GM23338 (cell line): ENCODE data around the gene CLDN3. TPM values are rescaled to one million over a fixed set of nuclear protein-coding genes. Genes with fewer than 3 reads are reported as not detected.

ENCODE experiments used
- ATAC-seq: fragments of 200-7000 bp; cut with Tn5 transposase; 3 replicates; pipeline ENCODE4 v1.9.1; 2020
- DNase-seq: peaks from one replicate; pipeline ENCODE4 v3.0.0-alpha.2; 2015; ENCODE audit warnings: low spot score
- H2AFZ ChIP-seq: fragments of 200-600 bp; sonication (generic); 2 replicates; pipeline ENCODE4 v1.8.0; 2016; ENCODE audit warnings: antibody characterized with exemption, mild to moderate bottlenecking, moderate library complexity
- H3F3A ChIP-seq: fragments of 200-600 bp; sonication (generic); replicated peaks from 2 replicates; pipeline ENCODE4 v1.8.0; 2017; ENCODE audit warnings: antibody characterized with exemption, mixed run types, low read depth
- H3K27ac ChIP-seq: fragments of 200-600 bp; sonication (generic); 2 replicates; pipeline ENCODE4 v1.6.1; 2016; ENCODE audit warnings: low read depth
- H3K27me3 ChIP-seq: fragments of 200-600 bp; sonication (generic); 2 replicates; pipeline ENCODE4 v1.8.0; 2016; ENCODE audit warnings: mild to moderate bottlenecking, mixed run types, moderate library complexity; ENCODE audit not compliant: insufficient read depth
- H3K36me3 ChIP-seq: fragments of 200-600 bp; sonication (generic); 2 replicates; pipeline ENCODE4 v1.8.0; 2016; ENCODE audit warnings: mild to moderate bottlenecking; ENCODE audit not compliant: insufficient read depth
- H3K4me1 ChIP-seq: fragments of 200-600 bp; sonication (generic); 2 replicates; pipeline ENCODE4 v1.8.0; 2016; ENCODE audit warnings: mild to moderate bottlenecking, moderate library complexity; ENCODE audit not compliant: insufficient read depth
- H3K4me2 ChIP-seq: fragments of 200-600 bp; sonication (generic); 2 replicates; pipeline ENCODE4 v1.7.1; 2017; ENCODE audit warnings: mixed run types
- H3K4me3 ChIP-seq: fragments of 200-600 bp; sonication (generic); 2 replicates; pipeline ENCODE4 v1.6.1; 2016; ENCODE audit warnings: mixed run types
- H3K79me2 ChIP-seq: fragments of 200-600 bp; sonication (generic); replicated peaks from 2 replicates; pipeline ENCODE4 v1.8.0; 2017; ENCODE audit warnings: mild to moderate bottlenecking; ENCODE audit not compliant: insufficient read depth
- H3K9me2 ChIP-seq: fragments of 200-600 bp; sonication (generic); 2 replicates; pipeline ENCODE4 v1.8.0; 2017; ENCODE audit not compliant: insufficient read depth
- H4K20me1 ChIP-seq: fragments of 200-600 bp; sonication (generic); replicated peaks from 2 replicates; pipeline ENCODE4 v1.8.0; 2017; ENCODE audit warnings: mild to moderate bottlenecking; ENCODE audit not compliant: insufficient read depth
- H3K27ac Mint-ChIP-seq: 2 replicates; pipeline ENCODE4 v1.8.0; 2020; ENCODE audit warnings: inconsistent platforms, mild to moderate bottlenecking, moderate library complexity, mixed read lengths
- H3K27me3 Mint-ChIP-seq: 3 replicates; pipeline ENCODE4 v1.8.0; 2022; ENCODE audit warnings: low read depth, mild to moderate bottlenecking, moderate library complexity, mixed read lengths, inconsistent platforms; ENCODE audit not compliant: insufficient read depth, poor library complexity
- H3K36me3 Mint-ChIP-seq: 3 replicates; pipeline ENCODE4 v1.8.0; 2021; ENCODE audit warnings: low read depth, mild to moderate bottlenecking, inconsistent platforms, moderate library complexity, mixed read lengths
- H3K4me1 Mint-ChIP-seq: 3 replicates; pipeline ENCODE4 v1.8.0; 2020; ENCODE audit warnings: mild to moderate bottlenecking, inconsistent platforms, mixed read lengths
- H3K4me3 Mint-ChIP-seq: 3 replicates; pipeline ENCODE4 v1.8.0; 2021; ENCODE audit warnings: moderate library complexity, mild to moderate bottlenecking, inconsistent platforms, mixed read lengths
- H3K9me3 Mint-ChIP-seq: 3 replicates; pipeline ENCODE4 v1.8.0; 2020; ENCODE audit warnings: moderate library complexity, mild to moderate bottlenecking, inconsistent platforms, mixed read lengths
- CREB1 ChIP-seq: fragments of 250-450 bp; sonication (Bioruptor Pico); IDR thresholded peaks from 2 replicates; pipeline ENCODE4 v1.5.0; 2020; ENCODE audit warnings: low read depth, mild to moderate bottlenecking, moderate library complexity
- EZH2 ChIP-seq: fragments of 200-600 bp; sonication (generic); IDR thresholded peaks from one replicate; pipeline ENCODE4 v1.8.0; 2017; ENCODE audit warnings: antibody characterized with exemption, mild to moderate bottlenecking, low read depth; ENCODE audit not compliant: unreplicated experiment
- EZH2phosphoT487 ChIP-seq: fragments of 200-600 bp; sonication (generic); IDR thresholded peaks from one replicate; pipeline ENCODE4 v1.8.1; 2018; ENCODE audit warnings: antibody characterized with exemption; ENCODE audit not compliant: unreplicated experiment
- JUNB ChIP-seq: IDR thresholded peaks from one replicate; pipeline ENCODE4 v1.6.1; 2016; ENCODE audit warnings: antibody characterized with exemption; ENCODE audit not compliant: unreplicated experiment
- NANOG ChIP-seq: IDR thresholded peaks from 2 replicates; pipeline ENCODE4 v1.6.1; 2016; ENCODE audit warnings: antibody characterized with exemption, borderline replicate concordance
- STAT1 ChIP-seq: IDR thresholded peaks from one replicate; pipeline ENCODE4 v1.6.1; 2016; ENCODE audit warnings: antibody characterized with exemption; ENCODE audit not compliant: unreplicated experiment
- ZNF331 ChIP-seq: fragments of 250-450 bp; sonication (Bioruptor Pico); IDR thresholded peaks from 2 replicates; pipeline ENCODE4 v1.5.0; 2020; ENCODE audit warnings: low read depth, mild to moderate bottlenecking, moderate library complexity
- polyA plus RNA-seq: library from polyadenylated mRNA; unstranded; fragments of >200 nt; fragmentation: Nextera tagmentation; extraction: Ambion mirVana; gene quantifications from 2 replicates; pipeline ENCODE4 v1.2.1, GENCODE V29; 2016
- total RNA-seq: library from RNA; depleted of rRNA; stranded (reverse); fragments of >200 nt; shearing (Covaris generic); gene quantifications from 2 replicates; pipeline ENCODE4 v1.2.3, GENCODE V29; 2014
- TF ChIP-seq, protein P1 (sequence below): IDR thresholded peaks from 2 replicates; pipeline ENCODE4 v1.6.1; 2016; ENCODE audit warnings: antibody characterized with exemption
- TF ChIP-seq, protein P2 (sequence below), 2 experiments: fragments of 200-600 bp in 1 of 2; sonication (generic) in 1 of 2; conservative IDR thresholded peaks; 2 replicates each; pipeline versions ENCODE4 v1.5.1 to v1.6.1; 2016 to 2017; ENCODE audit warnings: antibody characterized with exemption in 2 of 2, low read depth in 2 of 2, mild to moderate bottlenecking in 2 of 2, moderate library complexity in 1 of 2
- TF ChIP-seq, protein P3 (sequence below): fragments of 250-450 bp; sonication (Bioruptor Pico); IDR thresholded peaks from 2 replicates; pipeline ENCODE4 v1.5.0; 2020; ENCODE audit warnings: mild to moderate bottlenecking, moderate library complexity

The CLDN3 gene
- total and polyA plus RNA-seq, 2 experiments from 2014 or later: 20.1 to 27.7 TPM

DNA sequence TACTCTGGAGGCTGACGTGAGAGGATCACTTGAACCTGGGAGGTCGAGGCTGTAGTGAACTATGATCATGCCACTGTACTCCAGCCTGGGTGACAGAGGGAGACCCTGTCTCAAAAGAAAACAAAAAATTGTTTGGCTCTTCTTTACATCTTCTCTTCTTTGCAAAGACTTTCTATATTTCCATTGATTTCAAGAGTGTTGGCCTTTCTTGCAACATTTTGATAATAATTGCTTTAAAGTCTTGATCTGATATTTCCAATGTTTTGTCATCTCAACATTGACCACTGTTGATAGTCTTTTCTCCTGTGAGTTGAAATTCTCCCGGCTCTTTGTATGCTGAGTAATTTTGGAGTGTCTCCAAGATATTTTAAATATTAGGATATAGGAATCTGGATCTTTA lies 42.9 kb upstream of the CLDN3 start:
- no peak for ATAC-seq
- TF ChIP-seq CREB1 (CRISPR knock-in tag) (no peak), EZH2phosphoT487 (no peak), ZNF331 (CRISPR knock-in tag) (no peak), NANOG (no peak), JUNB (no peak)
- H3K4me3 Mint-ChIP-seq: no peak overlapping the region

DNA sequence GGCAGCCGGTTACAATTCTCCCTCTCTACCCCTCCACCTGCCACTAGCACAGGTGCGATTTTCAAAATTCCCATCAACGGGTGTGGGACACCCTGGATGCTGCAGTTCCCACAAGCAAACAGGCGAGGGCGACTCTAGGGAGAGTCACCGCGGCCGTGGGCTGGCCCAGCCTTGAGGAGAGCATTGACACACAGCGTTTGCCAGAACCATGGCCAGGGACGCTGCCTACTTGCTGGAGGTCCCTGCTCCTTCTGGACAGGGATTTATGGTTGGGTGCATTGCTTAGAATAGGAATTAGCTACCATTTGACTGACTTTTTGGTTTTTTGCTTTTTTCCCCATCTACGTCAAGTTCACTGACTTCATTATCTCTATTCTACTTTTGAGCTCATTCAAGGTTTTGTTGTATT lies 41.7 kb upstream of the CLDN3 start:
- H3K27ac ChIP-seq: no peak overlapping the region
- Mint-ChIP-seq H3K9me3 (peaks cover 2% of the 10 kb centered on the region; the same call in 1 of the 3 replicates), H3K27ac (no peak overlapping the region), H3K27me3 (peaks cover 13% of the 10 kb centered on the region), H3K4me1 (peaks cover 2% of the 10 kb centered on the region), H3K4me3 (no peak overlapping the region), H3K36me3 (no peaks in the 10 kb centered on the region)
- H3K9me2 ChIP-seq: no peaks in the 10 kb centered on the region
- DNase-seq (peak; percentile 95), ATAC-seq (peak; percentile 96)
- H2AFZ ChIP-seq: no peak overlapping the region
- no peaks in the 10 kb centered on the region for H3K36me3 ChIP-seq
- no peaks in the 10 kb centered on the region for H4K20me1 ChIP-seq
- H3F3A ChIP-seq: no peaks in the 10 kb centered on the region
- H3K4me1 ChIP-seq: no peaks in the 10 kb centered on the region
- no peaks in the 10 kb centered on the region for H3K79me2 ChIP-seq
- no peak overlapping the region for H3K4me2 ChIP-seq
- no peak overlapping the region for H3K4me3 ChIP-seq
- no peaks in the 10 kb centered on the region for H3K27me3 ChIP-seq
- no peak for TF ChIP-seq NANOG
- TF ChIP-seq EZH2: no peak
- TF ChIP-seq STAT1: no peak
- TF ChIP-seq, protein P1, sequence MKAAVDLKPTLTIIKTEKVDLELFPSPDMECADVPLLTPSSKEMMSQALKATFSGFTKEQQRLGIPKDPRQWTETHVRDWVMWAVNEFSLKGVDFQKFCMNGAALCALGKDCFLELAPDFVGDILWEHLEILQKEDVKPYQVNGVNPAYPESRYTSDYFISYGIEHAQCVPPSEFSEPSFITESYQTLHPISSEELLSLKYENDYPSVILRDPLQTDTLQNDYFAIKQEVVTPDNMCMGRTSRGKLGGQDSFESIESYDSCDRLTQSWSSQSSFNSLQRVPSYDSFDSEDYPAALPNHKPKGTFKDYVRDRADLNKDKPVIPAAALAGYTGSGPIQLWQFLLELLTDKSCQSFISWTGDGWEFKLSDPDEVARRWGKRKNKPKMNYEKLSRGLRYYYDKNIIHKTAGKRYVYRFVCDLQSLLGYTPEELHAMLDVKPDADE: no peak
- TF ChIP-seq, protein P2, sequence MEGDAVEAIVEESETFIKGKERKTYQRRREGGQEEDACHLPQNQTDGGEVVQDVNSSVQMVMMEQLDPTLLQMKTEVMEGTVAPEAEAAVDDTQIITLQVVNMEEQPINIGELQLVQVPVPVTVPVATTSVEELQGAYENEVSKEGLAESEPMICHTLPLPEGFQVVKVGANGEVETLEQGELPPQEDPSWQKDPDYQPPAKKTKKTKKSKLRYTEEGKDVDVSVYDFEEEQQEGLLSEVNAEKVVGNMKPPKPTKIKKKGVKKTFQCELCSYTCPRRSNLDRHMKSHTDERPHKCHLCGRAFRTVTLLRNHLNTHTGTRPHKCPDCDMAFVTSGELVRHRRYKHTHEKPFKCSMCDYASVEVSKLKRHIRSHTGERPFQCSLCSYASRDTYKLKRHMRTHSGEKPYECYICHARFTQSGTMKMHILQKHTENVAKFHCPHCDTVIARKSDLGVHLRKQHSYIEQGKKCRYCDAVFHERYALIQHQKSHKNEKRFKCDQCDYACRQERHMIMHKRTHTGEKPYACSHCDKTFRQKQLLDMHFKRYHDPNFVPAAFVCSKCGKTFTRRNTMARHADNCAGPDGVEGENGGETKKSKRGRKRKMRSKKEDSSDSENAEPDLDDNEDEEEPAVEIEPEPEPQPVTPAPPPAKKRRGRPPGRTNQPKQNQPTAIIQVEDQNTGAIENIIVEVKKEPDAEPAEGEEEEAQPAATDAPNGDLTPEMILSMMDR (conservative IDR thresholded peaks at IDR 0.05; ENCODE audit: low read depth in 2 of 2): peak; percentile 78 to 94
- TF ChIP-seq, protein P3, sequence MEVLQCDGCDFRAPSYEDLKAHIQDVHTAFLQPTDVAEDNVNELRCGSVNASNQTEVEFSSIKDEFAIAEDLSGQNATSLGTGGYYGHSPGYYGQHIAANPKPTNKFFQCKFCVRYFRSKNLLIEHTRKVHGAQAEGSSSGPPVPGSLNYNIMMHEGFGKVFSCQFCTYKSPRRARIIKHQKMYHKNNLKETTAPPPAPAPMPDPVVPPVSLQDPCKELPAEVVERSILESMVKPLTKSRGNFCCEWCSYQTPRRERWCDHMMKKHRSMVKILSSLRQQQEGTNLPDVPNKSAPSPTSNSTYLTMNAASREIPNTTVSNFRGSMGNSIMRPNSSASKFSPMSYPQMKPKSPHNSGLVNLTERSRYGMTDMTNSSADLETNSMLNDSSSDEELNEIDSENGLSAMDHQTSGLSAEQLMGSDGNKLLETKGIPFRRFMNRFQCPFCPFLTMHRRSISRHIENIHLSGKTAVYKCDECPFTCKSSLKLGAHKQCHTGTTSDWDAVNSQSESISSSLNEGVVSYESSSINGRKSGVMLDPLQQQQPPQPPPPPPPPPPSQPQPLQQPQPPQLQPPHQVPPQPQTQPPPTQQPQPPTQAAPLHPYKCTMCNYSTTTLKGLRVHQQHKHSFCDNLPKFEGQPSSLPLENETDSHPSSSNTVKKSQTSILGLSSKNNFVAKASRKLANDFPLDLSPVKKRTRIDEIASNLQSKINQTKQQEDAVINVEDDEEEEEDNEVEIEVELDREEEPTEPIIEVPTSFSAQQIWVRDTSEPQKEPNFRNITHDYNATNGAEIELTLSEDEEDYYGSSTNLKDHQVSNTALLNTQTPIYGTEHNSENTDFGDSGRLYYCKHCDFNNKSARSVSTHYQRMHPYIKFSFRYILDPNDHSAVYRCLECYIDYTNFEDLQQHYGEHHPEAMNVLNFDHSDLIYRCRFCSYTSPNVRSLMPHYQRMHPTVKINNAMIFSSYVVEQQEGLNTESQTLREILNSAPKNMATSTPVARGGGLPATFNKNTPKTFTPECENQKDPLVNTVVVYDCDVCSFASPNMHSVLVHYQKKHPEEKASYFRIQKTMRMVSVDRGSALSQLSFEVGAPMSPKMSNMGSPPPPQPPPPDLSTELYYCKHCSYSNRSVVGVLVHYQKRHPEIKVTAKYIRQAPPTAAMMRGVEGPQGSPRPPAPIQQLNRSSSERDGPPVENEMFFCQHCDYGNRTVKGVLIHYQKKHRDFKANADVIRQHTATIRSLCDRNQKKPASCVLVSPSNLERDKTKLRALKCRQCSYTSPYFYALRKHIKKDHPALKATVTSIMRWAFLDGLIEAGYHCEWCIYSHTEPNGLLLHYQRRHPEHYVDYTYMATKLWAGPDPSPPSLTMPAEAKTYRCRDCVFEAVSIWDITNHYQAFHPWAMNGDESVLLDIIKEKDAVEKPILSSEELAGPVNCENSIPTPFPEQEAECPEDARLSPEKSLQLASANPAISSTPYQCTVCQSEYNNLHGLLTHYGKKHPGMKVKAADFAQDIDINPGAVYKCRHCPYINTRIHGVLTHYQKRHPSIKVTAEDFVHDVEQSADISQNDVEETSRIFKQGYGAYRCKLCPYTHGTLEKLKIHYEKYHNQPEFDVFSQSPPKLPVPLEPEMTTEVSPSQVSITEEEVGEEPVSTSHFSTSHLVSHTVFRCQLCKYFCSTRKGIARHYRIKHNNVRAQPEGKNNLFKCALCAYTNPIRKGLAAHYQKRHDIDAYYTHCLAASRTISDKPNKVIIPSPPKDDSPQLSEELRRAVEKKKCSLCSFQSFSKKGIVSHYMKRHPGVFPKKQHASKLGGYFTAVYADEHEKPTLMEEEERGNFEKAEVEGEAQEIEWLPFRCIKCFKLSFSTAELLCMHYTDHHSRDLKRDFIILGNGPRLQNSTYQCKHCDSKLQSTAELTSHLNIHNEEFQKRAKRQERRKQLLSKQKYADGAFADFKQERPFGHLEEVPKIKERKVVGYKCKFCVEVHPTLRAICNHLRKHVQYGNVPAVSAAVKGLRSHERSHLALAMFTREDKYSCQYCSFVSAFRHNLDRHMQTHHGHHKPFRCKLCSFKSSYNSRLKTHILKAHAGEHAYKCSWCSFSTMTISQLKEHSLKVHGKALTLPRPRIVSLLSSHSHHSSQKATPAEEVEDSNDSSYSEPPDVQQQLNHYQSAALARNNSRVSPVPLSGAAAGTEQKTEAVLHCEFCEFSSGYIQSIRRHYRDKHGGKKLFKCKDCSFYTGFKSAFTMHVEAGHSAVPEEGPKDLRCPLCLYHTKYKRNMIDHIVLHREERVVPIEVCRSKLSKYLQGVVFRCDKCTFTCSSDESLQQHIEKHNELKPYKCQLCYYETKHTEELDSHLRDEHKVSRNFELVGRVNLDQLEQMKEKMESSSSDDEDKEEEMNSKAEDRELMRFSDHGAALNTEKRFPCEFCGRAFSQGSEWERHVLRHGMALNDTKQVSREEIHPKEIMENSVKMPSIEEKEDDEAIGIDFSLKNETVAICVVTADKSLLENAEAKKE: no peak
- no peak for TF ChIP-seq ZNF331 (CRISPR knock-in tag)

More for the DNA sequence above, 42.9 kb upstream of the CLDN3 start:
- Histone ChIP-seq H3K27me3 (no peaks in the 10 kb centered on the region), H3K4me2 (no peak overlapping the region), H3K79me2 (no peaks in the 10 kb centered on the region), H3K27ac (no peak overlapping the region), H3K36me3 (no peaks in the 10 kb centered on the region), H3K4me1 (no peaks in the 10 kb centered on the region), H3K4me3 (no peak overlapping the region), H4K20me1 (no peaks in the 10 kb centered on the region), H2AFZ (no peak overlapping the region), H3K9me2 (no peaks in the 10 kb centered on the region), H3F3A (no peaks in the 10 kb centered on the region)
- H3K9me3 Mint-ChIP-seq: peaks cover 2% of the 10 kb centered on the region; the same call in 1 of the 3 replicates
- H3K4me1 Mint-ChIP-seq: peaks cover 2% of the 10 kb centered on the region
- DNase-seq: no peak
- no peak overlapping the region for H3K27ac Mint-ChIP-seq
- no peaks in the 10 kb centered on the region for H3K36me3 Mint-ChIP-seq
- peaks cover 11% of the 10 kb centered on the region for H3K27me3 Mint-ChIP-seq
